Peyer's patch (tissue), 4 donors: ENCODE results near the gene RNASEL. TPM values are rescaled to one million over a fixed set of nuclear protein-coding genes. Genes with fewer than 3 reads are reported as not detected.

Experiments
- DNase-seq, 3 donors: peaks; one replicate each; pipeline ENCODE4 v3.0.0-alpha.2; 2017 to 2019
- H3K27ac ChIP-seq, 4 donors: fragments of 200-600 bp; sonication (generic); one replicate each; pipeline ENCODE4 v1.5.1; 2016 to 2019
- H3K27me3 ChIP-seq, 2 donors: fragments of 200-600 bp; sonication (generic); one replicate each; pipeline ENCODE4 v1.5.1; 2019
- H3K36me3 ChIP-seq, 3 donors: fragments of 200-600 bp; sonication (generic); one replicate each; pipeline ENCODE4 v1.5.1; 2016 to 2019
- H3K4me1 ChIP-seq, 4 donors: fragments of 200-600 bp; sonication (generic); one replicate each; pipeline ENCODE4 v1.5.1; 2016 to 2019
- H3K4me3 ChIP-seq, 4 donors: fragments of 200-600 bp; sonication (generic); 1 replicate in 3 of 4; 2 replicates in 1 of 4; pipeline ENCODE4 v1.5.1; 2016 to 2019; ENCODE audit warnings: mild to moderate bottlenecking in 1 of 4
- H3K9me3 ChIP-seq, 4 donors: fragments of 200-600 bp; sonication (generic); one replicate each; pipeline ENCODE4 v1.5.1; 2016 to 2019; ENCODE audit warnings: mild to moderate bottlenecking in 1 of 4
- POLR2A ChIP-seq, 2 donors: fragments of 450-650 bp; IDR thresholded peaks; one replicate each; pipeline ENCODE4 v1.5.1; 2017; ENCODE audit warnings: antibody characterized with exemption in 2 of 2, mild to moderate bottlenecking in 2 of 2, moderate library complexity in 2 of 2
- total RNA-seq, 4 donors: library from RNA; depleted of rRNA; stranded (reverse); fragments of >200 nt; gene quantifications; one replicate each; pipeline ENCODE4 v1.1.0, GENCODE V29; 2016
- TF ChIP-seq, protein P1 (sequence below), 6 experiments: fragments of 450-650 bp in 4 of 6; fragments of 200-600 bp in 2 of 6; sonication (generic) in 1 of 6; IDR thresholded peaks; one replicate each; pipeline ENCODE4 v1.5.1; 2017 to 2019; ENCODE audit warnings: antibody characterized with exemption in 6 of 6, mild to moderate bottlenecking in 3 of 6, moderate library complexity in 1 of 6

The RNASEL gene
- total RNA-seq, 4 donors from 2014 or later = 12.4 to 15.0 (median 13.3) TPM

DNA sequence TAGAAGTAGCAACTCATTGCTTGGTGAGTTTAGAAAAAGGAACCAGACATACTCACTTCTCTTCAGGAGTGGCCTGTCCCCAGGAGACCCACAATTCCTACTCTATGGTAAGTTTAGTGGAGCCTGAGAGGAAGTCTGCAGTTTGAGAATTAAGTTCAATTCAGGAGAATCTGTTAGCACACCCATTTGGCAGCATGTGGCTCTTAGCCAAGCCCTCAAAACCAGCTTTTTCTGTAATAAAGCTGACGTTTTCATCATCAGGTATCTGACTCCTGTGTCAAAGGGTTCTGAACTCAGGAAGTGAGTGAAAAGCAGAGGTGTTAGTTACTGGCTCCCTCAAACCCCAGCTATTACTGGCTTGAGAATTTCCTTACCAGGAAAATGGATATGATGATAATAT, 35.5 kb upstream of the RNASEL start:
- no peak for TF ChIP-seq POLR2A (IDR thresholded peaks at IDR 0.05)
- TF ChIP-seq, protein P1, sequence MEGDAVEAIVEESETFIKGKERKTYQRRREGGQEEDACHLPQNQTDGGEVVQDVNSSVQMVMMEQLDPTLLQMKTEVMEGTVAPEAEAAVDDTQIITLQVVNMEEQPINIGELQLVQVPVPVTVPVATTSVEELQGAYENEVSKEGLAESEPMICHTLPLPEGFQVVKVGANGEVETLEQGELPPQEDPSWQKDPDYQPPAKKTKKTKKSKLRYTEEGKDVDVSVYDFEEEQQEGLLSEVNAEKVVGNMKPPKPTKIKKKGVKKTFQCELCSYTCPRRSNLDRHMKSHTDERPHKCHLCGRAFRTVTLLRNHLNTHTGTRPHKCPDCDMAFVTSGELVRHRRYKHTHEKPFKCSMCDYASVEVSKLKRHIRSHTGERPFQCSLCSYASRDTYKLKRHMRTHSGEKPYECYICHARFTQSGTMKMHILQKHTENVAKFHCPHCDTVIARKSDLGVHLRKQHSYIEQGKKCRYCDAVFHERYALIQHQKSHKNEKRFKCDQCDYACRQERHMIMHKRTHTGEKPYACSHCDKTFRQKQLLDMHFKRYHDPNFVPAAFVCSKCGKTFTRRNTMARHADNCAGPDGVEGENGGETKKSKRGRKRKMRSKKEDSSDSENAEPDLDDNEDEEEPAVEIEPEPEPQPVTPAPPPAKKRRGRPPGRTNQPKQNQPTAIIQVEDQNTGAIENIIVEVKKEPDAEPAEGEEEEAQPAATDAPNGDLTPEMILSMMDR (IDR thresholded peaks at IDR 0.05) = no peak
- no peak overlapping the region for H3K4me3 ChIP-seq
- no peak for DNase-seq
- no peaks in the 10 kb centered on the region for H3K36me3 ChIP-seq
- H3K27me3 ChIP-seq = no peaks in the 10 kb centered on the region
- no peak overlapping the region for H3K27ac ChIP-seq
- no peaks in the 10 kb centered on the region for H3K9me3 ChIP-seq
- H3K4me1 ChIP-seq = no peaks in the 10 kb centered on the region

DNA sequence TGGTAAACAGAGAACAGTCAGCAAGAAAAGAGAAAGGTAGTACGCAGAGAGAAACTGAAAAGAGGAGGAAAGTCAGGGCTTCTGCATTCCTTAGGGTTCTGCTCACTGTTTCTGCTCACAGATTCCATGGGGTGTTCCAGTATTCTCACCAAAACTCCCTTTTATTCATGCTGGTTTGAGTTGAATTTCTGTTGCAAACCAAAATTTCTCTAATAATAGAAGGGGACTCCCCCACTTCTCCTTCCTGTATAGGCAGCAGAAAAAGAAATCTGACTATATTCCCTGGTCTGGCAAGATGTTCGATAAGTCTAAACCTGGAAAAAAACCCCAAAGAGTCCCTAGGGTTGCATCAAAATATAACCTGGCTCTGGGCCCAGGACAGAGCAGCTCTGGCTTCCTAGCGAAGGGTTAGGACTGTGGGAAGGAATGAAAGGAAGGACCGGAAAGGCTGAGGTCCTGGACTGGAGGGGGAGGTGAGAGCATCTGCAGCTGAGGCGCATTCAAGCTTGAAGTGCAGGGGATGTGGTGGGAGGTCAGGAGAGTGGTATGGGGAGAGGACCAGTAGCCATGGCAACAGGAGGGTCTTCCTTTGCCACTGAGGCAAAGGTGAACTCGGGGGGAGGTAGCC, 34.0 kb upstream of the RNASEL start:
- TF ChIP-seq, protein P1 (IDR thresholded peaks at IDR 0.05) = no peak
- no peak for TF ChIP-seq POLR2A (IDR thresholded peaks at IDR 0.05)
- H3K27me3 ChIP-seq = no peaks in the 10 kb centered on the region
- peak overlapping the region in 1 of 4 donors; percentile 13 for H3K27ac ChIP-seq

DNA sequence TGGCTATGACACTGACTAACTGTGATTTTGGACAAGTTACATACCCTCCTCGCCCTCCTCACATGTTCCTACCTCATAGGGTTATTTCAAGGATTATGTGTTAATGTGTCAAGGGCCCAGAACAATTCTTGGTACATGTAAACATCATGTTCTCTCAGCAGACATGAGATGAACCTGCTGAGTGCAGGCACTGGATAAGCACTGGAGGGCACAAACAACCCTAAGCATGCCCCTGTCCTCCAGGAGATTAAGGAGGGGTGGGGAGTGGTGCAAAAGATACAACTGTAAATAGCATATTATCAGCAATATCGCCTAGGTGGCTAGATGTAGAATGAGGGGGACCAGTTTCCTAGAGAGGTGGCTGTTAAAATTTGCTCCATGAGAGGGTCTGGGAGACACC, 32.9 kb upstream of the RNASEL start:
- Histone ChIP-seq H3K27ac (no peak overlapping the region), H3K36me3 (no peaks in the 10 kb centered on the region), H3K9me3 (no peaks in the 10 kb centered on the region), H3K4me3 (no peak overlapping the region), H3K4me1 (no peaks in the 10 kb centered on the region), H3K27me3 (no peaks in the 10 kb centered on the region)
- DNase-seq = no peak
- no peak for TF ChIP-seq POLR2A (IDR thresholded peaks at IDR 0.05)
- TF ChIP-seq, protein P1 (IDR thresholded peaks at IDR 0.05) = no peak

More for the DNA sequence above, 34.0 kb upstream of the RNASEL start:
- Histone ChIP-seq H3K4me1 (no peaks in the 10 kb centered on the region), H3K4me3 (no peak overlapping the region), H3K9me3 (no peaks in the 10 kb centered on the region), H3K36me3 (no peaks in the 10 kb centered on the region)
- peak in 1 of 3 donors; percentile 40 for DNase-seq

DNA sequence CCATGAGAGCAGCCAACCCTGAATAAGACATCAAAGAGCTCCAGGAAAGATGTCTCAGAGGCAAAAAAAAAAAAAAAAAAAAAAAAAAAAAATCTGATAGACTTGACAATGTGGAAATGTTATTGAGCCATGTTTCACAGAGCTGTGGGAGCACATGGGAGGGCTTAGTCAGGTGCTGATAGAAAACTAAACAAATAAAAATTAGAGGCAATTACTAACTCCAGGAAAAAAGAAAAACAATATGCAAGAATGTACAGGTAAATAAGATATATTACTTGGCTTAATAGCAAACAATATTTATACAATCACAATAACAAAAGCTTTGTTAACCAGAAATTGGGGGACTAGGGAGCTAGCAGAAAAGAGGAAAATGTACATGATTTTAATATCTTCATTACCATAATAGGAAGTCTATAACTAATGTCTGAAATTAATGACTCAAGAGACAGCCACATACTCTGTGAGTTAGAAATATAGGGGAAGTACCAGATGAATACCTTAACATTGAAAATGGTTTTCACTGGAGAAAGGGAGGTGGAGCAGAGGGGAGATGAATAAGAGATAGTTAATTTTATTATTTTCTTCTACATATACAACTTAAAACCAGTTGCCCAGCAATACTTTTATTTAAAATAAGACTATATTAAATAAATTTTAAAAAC, 32.0 kb upstream of the RNASEL start:
- TF ChIP-seq, protein P1 (IDR thresholded peaks at IDR 0.05) = no peak
- TF ChIP-seq POLR2A (IDR thresholded peaks at IDR 0.05) = no peak
- Histone ChIP-seq H3K27ac (no peak overlapping the region), H3K4me1 (peaks cover 0 to 8% (median 4%) of the 10 kb centered on the region in 4 donors), H3K9me3 (no peaks in the 10 kb centered on the region), H3K27me3 (no peaks in the 10 kb centered on the region), H3K36me3 (no peaks in the 10 kb centered on the region), H3K4me3 (no peak overlapping the region)
- no peak for DNase-seq

DNA sequence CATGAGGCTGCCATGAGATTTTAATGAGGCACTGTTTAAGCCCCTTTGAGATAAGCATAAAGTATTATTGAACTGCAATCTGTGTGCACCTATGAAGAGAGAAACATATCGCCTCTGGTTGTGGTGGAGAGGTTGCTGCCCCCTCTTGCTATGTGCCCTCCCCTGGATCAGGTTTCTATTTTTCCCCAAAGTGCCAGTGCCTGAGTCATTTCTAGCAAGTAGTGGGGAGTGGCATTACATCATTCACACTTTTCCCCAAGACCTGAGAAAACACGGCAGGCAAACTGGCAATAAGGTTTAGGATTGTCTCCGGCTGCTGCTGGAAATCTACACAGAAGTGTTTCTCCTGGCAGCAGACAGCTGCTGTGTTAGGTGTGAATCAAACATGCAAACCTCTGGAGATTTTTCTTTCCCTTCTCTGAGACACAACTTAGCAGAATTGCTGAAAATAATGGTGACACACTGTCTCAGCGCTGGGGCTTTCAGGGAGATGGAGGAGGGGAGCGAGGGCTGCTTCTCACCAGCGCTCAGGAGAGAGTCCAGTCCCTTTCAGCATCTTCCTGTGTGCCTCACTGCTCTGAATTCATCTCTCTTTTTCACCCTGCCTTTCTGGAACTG, 28.8 kb upstream of the RNASEL start:
- Histone ChIP-seq H3K9me3 (no peaks in the 10 kb centered on the region), H3K4me3 (no peak overlapping the region), H3K27me3 (no peaks in the 10 kb centered on the region), H3K36me3 (no peaks in the 10 kb centered on the region), H3K27ac (no peak overlapping the region), H3K4me1 (peaks cover 0 to 30% (median 10%) of the 10 kb centered on the region in 4 donors)
- TF ChIP-seq POLR2A (IDR thresholded peaks at IDR 0.05) = no peak
- TF ChIP-seq, protein P1 (IDR thresholded peaks at IDR 0.05) = no peak
- no peak for DNase-seq
